Fibroblast of peridontal ligament (primary cell): Measurements from ENCODE around the gene SPOCK3.
"Not testable (repeated sequence)": the region's sequence is repeated elsewhere in the genome, so short reads cannot be mapped to it uniquely, and the experiment has no call there.

Experiments used
- DNase-seq: peaks from one replicate; pipeline ENCODE4 v3.0.0-alpha.2; 2010; ENCODE audit errors: extremely low read depth

Gene SPOCK3

DNA sequence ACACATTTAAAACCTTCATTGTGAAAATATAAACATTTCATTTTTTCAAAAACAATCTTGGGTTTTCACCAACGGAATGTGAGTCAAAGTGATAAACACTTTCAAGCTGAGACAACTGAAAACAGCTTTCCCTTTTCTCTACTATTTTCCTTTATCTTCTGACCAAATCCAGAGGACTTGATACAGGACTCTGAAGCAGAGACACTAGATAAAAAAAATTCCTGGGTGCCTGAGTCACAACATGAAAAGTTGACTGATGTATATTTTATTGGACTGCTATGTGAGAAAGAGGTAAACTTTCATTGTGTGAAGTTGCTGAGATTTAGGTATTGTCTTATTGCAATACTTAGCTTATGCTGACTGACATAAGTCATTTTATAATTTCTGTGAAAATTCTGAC, 411.2 kb downstream of the SPOCK3 start:
- no peak for DNase-seq

DNA sequence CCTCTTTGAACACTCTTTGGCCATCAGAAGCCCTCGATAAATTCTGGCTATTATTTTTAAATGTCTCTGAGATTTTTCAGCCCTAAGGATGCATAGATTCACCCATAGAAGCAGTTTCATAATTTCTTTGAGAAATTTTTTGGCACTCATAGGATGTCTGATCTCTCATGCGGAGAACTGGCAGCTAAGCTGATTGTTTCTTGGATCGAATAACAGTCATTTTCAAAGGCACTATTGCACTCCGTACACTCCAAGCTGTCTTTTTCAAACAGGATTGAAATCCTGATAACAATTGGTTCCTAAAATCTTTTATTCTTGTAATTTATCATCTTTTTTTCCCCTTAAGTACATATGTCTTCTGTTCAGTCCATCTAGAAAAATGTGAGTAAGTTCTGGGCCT, 411.9 kb downstream of the SPOCK3 start:
- DNase-seq = no peak

DNA sequence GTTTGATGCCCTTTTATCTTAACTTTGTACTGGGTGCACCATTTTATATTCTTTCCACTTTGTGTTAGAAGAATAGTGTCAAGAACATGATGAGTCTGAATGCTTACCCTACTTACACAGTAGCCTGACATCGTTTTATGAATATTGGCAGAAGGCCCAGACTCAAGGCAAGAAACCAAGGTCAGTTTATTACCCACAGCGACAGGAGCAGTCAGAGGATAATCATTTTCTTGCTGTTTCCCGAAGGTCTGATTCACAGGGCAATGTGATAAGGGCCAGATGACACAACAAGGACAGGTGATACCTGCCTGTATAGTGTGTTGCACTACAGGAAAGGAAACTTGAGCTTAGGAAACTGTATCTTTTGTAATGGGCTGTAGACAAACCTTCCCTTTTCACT, 417.4 kb downstream of the SPOCK3 start:
- no peak for DNase-seq

GRCh38 chr4:166808380-166808779, 425.9 kb downstream of the SPOCK3 start:
- no peak for DNase-seq

DNA sequence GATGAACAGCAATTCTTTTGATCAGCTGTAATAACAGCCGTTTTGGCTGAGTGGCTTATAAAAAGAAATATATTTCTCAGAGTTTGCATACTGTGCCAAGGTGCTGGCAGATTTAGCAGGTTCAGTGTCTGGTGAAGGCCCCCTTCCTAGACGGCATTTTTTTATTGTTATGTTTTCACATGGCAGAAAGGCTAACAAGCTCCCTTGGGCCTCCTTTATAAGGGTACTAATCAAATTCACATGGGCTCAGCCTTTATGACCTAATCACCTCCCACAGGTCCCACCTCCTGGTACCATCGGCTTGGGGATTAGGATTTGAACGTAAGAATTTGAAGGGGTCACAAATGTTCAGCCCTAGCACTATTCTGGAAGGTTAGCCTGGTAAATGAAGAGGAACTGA, 431.9 kb downstream of the SPOCK3 start:
- no peak for DNase-seq

GRCh38 chr4:166798126-166798525, 436.2 kb downstream of the SPOCK3 start:
- DNase-seq = no peak

DNA sequence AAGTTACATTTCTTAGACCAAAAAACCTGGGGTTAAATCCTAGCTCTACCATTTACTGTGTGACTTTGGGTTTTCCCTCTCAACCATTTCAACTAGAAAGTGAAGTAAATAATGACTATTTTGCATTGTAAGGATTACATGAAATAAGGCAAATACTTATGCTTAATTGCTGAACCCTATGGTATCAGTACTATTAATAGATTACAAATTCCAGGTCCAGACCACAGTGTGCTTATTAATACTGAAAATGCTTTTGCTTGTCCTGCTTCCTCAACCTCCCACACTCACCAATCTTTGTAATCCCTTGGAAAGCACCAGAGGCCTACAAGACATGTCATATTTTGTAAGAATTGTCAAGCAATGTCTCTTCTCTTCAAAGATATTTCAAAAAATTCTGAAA, 456.5 kb downstream of the SPOCK3 start:
- DNase-seq = no peak

DNA sequence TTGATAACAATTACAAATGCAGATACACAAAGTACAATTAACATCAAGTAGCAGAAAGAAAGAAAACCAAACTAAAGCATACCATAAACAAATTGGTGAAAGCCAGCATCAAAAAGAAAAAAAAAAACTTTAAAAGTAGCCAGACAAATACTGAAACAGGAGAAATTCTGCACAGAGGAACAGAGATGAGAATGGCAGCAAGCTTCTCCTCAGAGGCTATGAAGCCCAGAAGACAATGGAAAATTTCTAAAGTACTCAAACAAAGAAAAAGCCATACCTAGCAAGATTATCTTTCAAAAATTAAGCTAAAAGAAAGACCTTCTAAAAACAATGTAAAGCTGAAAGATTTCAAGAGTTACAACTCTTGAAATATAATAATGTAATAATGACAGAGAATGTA, 471.3 kb downstream of the SPOCK3 start:
- no peak for DNase-seq

DNA sequence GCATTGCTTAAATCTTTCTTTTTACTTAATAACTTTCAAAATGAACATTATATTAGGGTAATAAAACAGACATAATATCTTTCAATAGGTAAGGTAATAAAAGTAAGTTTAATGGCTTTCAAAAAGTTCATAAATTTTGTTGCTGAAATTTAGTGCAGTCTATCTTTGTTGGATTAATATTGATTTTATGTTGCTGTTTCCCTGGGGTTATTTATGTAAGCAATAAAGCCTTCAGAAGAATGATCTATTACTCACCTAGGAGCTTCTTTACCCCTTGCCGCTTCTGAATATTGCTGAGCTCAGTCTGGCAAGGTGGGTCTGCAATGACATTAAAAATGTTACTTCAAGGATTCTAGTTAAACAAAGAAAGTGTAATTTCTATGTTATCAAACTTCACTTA, 492.6 kb downstream of the SPOCK3 start:
- DNase-seq = no peak

- DNase-seq = not testable (repeated sequence)
These were observed 495.1 kb downstream of the SPOCK3 start for GRCh38 chr4:166739215-166739614.

GRCh38 chr4:166737430-166737829, 496.9 kb downstream of the SPOCK3 start:
- no peak for DNase-seq

- DNase-seq = no peak
These were observed 498.7 kb downstream of the SPOCK3 start for GRCh38 chr4:166735553-166735952.

DNA sequence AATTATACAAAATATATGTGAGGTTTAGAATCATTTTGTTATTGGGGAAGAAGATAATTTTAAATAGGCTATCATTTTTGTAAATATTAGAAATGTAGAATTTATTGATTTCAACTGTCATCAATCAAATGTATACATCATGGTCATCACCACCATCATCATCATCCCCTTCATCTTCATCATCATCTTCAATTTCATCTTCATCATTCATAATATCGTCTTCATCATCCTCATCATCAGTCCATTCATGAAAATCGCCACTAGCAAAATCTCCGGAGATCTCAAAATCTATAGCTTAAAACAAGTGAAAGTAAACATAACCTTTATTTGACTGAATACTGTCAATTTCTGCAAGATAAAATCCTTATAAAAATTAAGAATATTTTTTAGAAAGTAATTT, 499.5 kb downstream of the SPOCK3 start:
- DNase-seq = no peak

DNA sequence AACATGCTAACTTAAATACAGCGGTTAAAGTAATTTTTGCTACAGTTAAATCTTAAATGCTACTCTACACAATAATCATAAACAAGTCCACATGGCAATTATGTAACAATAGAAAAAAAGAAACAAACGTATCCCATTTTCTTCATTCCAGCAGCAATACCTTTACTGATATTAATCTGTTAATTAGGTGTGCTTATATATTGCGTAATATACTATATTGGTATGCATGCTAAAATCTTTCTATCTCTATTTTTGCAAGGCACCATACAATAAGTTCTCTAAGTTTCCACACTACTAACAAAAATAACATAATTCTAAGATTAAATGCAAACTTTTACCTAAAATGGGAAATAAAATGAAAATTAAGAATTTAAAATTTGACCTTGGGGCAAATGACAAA, 500.6 kb downstream of the SPOCK3 start:
- DNase-seq = no peak

GRCh38 chr4:166726832-166727231, 507.5 kb downstream of the SPOCK3 start:
- no peak for DNase-seq

DNA sequence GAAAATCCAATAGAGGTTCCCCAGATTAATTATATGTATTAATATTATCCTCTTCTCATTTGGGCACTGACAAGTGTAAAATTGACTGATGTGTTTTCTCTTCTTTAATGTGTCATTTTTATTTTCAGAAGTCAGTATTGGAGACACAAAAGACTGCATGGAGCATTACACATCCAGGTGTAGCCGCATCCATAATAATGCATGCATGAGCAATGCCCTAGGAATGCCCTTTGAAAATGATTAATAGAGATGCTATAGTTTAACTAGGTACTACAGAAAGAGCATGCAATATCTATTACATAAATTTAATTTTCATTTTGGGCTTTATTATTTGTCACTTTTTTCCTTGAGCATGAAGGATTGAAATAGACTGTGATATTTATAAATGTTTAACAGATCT, 509.9 kb downstream of the SPOCK3 start:
- DNase-seq = no peak

GRCh38 chr4:166723532-166724140, 510.7 kb downstream of the SPOCK3 start:
- DNase-seq = no peak

DNA sequence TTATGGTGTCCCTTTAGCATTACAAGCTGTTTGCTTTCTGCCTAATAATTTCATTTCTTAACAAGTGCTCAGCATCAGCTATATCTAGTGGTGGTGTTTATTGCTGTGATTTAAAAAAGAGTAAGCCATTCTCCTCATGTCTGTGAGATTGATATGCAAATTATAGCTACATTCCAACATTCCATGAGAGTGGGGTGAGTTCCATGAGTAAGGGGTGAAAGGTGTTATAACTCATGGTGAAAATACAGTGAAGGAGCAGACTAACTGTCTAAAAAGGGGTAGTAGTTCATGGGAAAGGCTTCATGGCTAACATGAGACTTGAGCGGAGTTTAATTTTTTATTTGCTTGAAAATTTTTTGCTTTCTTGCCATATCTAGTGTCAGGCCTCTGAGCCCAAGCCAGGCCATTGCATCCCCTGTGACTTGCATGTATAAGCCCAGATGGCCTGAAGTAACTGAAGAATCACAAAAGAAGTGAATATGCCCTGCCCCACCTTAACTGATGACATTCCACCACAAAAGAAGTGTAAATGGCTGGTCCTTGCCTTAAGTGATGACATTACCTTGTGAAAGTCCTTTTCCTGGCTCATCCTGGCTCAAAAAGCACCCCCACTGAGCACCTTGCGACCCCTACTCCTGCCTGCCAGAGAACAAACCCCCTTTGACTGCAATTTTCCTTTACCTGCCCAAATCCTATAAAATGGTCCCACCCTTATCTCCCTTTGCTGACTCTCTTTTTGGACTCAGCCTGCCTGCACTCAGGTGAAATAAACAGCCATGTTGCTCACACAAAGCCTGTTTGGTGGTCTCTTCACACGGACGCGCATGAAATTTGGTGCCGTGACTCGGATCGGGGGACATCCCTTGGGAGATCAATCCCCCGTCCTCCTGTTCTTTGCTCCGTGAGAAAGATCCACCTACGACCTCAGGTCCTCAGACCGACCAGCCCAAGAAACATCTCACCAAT, 518.3 kb downstream of the SPOCK3 start:
- DNase-seq = not testable (repeated sequence)

- no peak for DNase-seq
These were observed 533.7 kb downstream of the SPOCK3 start for GRCh38 chr4:166700592-166700991.

GRCh38 chr4:166688835-166689234, 545.5 kb downstream of the SPOCK3 start:
- DNase-seq = no peak

- DNase-seq = no peak
These were observed 546.5 kb downstream of the SPOCK3 start for GRCh38 chr4:166687828-166688227.
